GM10266 (cell line): ENCODE data around the gene RNMT.
A peak's percentile ranks its signal among the peaks of the same experiment; 100 is the strongest.

Source experiments
- DNase-seq: peaks from one replicate; pipeline ENCODE4 v3.0.0; 2012; ENCODE audit errors: extremely low spot score
- CTCF ChIP-seq: IDR thresholded peaks from 2 replicates; pipeline ENCODE4 v1.5.1; 2012; ENCODE audit warnings: mild to moderate bottlenecking, low read depth; ENCODE audit not compliant: control insufficient read depth, insufficient read depth; ENCODE audit errors: missing control alignments

RNMT gene

GRCh38 chr18:13720123-13720522 lies 6.3 kb upstream of the RNMT start:
- no peak for TF ChIP-seq CTCF
- DNase-seq = no peak

GRCh38 chr18:13720847-13721246 lies 5.6 kb upstream of the RNMT start:
- TF ChIP-seq CTCF = no peak
- no peak for DNase-seq

GRCh38 chr18:13725566-13726231 lies 774 bp upstream of the RNMT start:
- DNase-seq = peak; percentile 12
- TF ChIP-seq CTCF = no peak

GRCh38 chr18:13726972-13727331 lies 479 bp downstream of the RNMT start:
- TF ChIP-seq CTCF = no peak
- DNase-seq = peak; percentile 32

- no peak for DNase-seq
- TF ChIP-seq CTCF = no peak
Observed at GRCh38 chr18:13730481-13730880, 4.0 kb downstream of the RNMT start.

GRCh38 chr18:13735681-13736080 lies 9.2 kb downstream of the RNMT start:
- no peak for DNase-seq
- no peak for TF ChIP-seq CTCF

- no peak for DNase-seq
- TF ChIP-seq CTCF = no peak
Observed at GRCh38 chr18:13745696-13746095, 19.2 kb downstream of the RNMT start.
